ENCODE data around the gene CNGA1.

CNGA1 gene

DNA sequence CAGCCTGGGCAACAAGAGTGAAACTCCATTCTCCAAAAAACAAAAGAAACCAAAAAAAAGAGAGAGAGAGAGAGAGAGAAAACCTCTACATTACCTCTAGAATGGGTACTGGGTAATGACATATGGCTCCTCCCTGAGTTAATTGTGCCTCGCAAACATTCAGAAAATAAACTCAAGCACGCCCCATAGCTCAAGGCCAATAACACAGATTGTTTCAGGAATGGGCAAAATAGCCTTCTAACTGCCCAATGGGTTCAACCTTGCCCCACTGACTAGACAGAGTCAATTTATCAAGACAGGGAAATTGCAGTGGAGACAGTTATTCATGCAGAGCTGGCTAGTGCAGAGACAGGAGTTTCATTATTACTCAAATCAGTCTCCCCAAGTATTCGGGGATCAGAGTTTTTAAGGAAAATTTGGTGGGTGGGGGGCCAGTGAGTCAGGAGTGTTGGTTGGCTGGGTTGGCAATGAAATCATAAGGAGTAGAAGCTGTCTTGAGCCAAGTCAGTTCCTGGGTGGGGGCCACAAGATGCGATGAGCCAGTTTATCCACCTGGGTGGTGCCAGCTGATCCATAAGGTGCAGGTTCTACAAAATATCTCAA, 25.2 kb upstream of the CNGA1 start:
- Histone ChIP-seq H4K12ac (ENCODE audit: low read depth, low read length) (no peak overlapping the region), H3K79me1 (ENCODE audit: low read length) (no peaks in the 10 kb centered on the region), H4K91ac (ENCODE audit: low read depth, low read length) (no peak overlapping the region), H3K27ac (ENCODE audit: low read depth, low read length) (no peak overlapping the region), H3K27me3 (ENCODE audit: insufficient read depth, low read length) (no peaks in the 10 kb centered on the region), H3K4me2 (ENCODE audit: low read length) (no peak overlapping the region), H3K9me3 (ENCODE audit: insufficient read depth, low read depth, low read length) (no peaks in the 10 kb centered on the region), H3K18ac (ENCODE audit: low read length) (no peak overlapping the region), H4K8ac (ENCODE audit: low read depth, low read length) (no peak overlapping the region), H3K23ac (ENCODE audit: low read length) (no peak overlapping the region), H3K4ac (ENCODE audit: low read depth, low read length) (no peak overlapping the region), H2AK5ac (ENCODE audit: low read length) (no peak overlapping the region), H2BK5ac (ENCODE audit: low read depth, low read length, poor library complexity) (no peak overlapping the region), H2AFZ (ENCODE audit: insufficient read depth, low read length, poor library complexity) (no peak overlapping the region), H3K4me3 (ENCODE audit: low read depth, low read length) (no peak overlapping the region), H3K4me1 (ENCODE audit: control insufficient read depth in 1 of 2, insufficient read depth in 2 of 2, low read length in 2 of 2) (no peaks in the 10 kb centered on the region), H2BK120ac (ENCODE audit: insufficient read depth, low read length, poor library complexity) (no peak overlapping the region), H3K14ac (ENCODE audit: low read length) (no peak overlapping the region), H3K9ac (ENCODE audit: low read length) (no peak overlapping the region), H3K79me2 (ENCODE audit: control insufficient read depth, insufficient read depth, low read length, poor library complexity) (no peaks in the 10 kb centered on the region), H3K36me3 (ENCODE audit: control insufficient read depth in 1 of 2, insufficient read depth in 2 of 2, low read length in 2 of 2) (no peaks in the 10 kb centered on the region), H2BK12ac (ENCODE audit: low read length) (no peak overlapping the region)
- no CpG with 5 or more reads among the region's 4 CpGs for WGBS (ENCODE audit: extremely low coverage, insufficient coverage, insufficient read length)
- no peak for DNase-seq

GRCh38 chr4:48039561-48039960, 23.1 kb upstream of the CNGA1 start:
- H3K79me1 ChIP-seq (ENCODE audit: low read length): no peaks in the 10 kb centered on the region
- no peak overlapping the region for H4K12ac ChIP-seq (ENCODE audit: low read depth, low read length)
- no peaks in the 10 kb centered on the region for H3K4me1 ChIP-seq (ENCODE audit: control insufficient read depth in 1 of 2, insufficient read depth in 2 of 2, low read length in 2 of 2)
- no peaks in the 10 kb centered on the region for H3K9me3 ChIP-seq (ENCODE audit: insufficient read depth, low read depth, low read length)
- no peak overlapping the region for H3K4ac ChIP-seq (ENCODE audit: low read depth, low read length)
- H3K4me3 ChIP-seq (ENCODE audit: low read depth, low read length): no peak overlapping the region
- no peak for DNase-seq
- H2BK12ac ChIP-seq (ENCODE audit: low read length): no peak overlapping the region
- H3K36me3 ChIP-seq (ENCODE audit: control insufficient read depth in 1 of 2, insufficient read depth in 2 of 2, low read length in 2 of 2): no peaks in the 10 kb centered on the region
- no peak overlapping the region for H3K14ac ChIP-seq (ENCODE audit: low read length)
- H2BK5ac ChIP-seq (ENCODE audit: low read depth, low read length, poor library complexity): no peak overlapping the region
- no peak overlapping the region for H3K9ac ChIP-seq (ENCODE audit: low read length)
- H3K23ac ChIP-seq (ENCODE audit: low read length): no peak overlapping the region
- H3K79me2 ChIP-seq (ENCODE audit: control insufficient read depth, insufficient read depth, low read length, poor library complexity): no peaks in the 10 kb centered on the region
- no peaks in the 10 kb centered on the region for H3K27me3 ChIP-seq (ENCODE audit: insufficient read depth, low read length)
- H3K18ac ChIP-seq (ENCODE audit: low read length): no peak overlapping the region
- H4K8ac ChIP-seq (ENCODE audit: low read depth, low read length): no peak overlapping the region
- no peak overlapping the region for H3K4me2 ChIP-seq (ENCODE audit: low read length)
- no peak overlapping the region for H2AK5ac ChIP-seq (ENCODE audit: low read length)
- H3K27ac ChIP-seq (ENCODE audit: low read depth, low read length): no peak overlapping the region
- no peak overlapping the region for H2AFZ ChIP-seq (ENCODE audit: insufficient read depth, low read length, poor library complexity)
- H2BK120ac ChIP-seq (ENCODE audit: insufficient read depth, low read length, poor library complexity): no peak overlapping the region
- H4K91ac ChIP-seq (ENCODE audit: low read depth, low read length): no peak overlapping the region

- H4K91ac ChIP-seq (ENCODE audit: low read depth, low read length): no peak overlapping the region
- no peak overlapping the region for H3K23ac ChIP-seq (ENCODE audit: low read length)
- WGBS (ENCODE audit: extremely low coverage, insufficient coverage, insufficient read length): no CpG with 5 or more reads among the region's 2 CpGs
These were observed 22.2 kb upstream of the CNGA1 start for GRCh38 chr4:48038666-48039065.

DNA sequence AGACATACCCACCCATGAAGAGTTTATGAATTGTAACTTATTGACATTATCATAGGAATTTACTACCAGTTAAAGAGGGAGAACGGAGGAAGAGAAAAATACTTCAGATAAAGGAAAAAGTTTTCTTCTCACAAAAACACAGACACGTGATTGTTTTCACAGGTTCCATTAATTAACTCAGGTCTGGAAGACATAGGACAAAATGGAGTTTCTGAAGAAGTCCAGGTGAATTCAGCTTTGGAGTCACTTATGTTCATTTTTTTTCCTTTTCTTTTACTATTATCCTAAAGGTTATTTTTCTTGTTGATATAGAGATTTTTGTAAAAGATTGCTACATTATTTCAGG, 20.6 kb upstream of the CNGA1 start:
- no peak overlapping the region for H2BK12ac ChIP-seq (ENCODE audit: low read length)
- H3K27me3 ChIP-seq (ENCODE audit: insufficient read depth, low read length): no peaks in the 10 kb centered on the region
- H4K8ac ChIP-seq (ENCODE audit: low read depth, low read length): no peak overlapping the region
- no peaks in the 10 kb centered on the region for H3K79me1 ChIP-seq (ENCODE audit: low read length)
- no peaks in the 10 kb centered on the region for H3K79me2 ChIP-seq (ENCODE audit: control insufficient read depth, insufficient read depth, low read length, poor library complexity)
- no peak overlapping the region for H3K9ac ChIP-seq (ENCODE audit: low read length)
- WGBS (ENCODE audit: extremely low coverage, insufficient coverage, insufficient read length): no CpG with 5 or more reads among the region's 2 CpGs
- H3K4me2 ChIP-seq (ENCODE audit: low read length): no peak overlapping the region
- no peak overlapping the region for H2BK5ac ChIP-seq (ENCODE audit: low read depth, low read length, poor library complexity)
- no peak overlapping the region for H3K23ac ChIP-seq (ENCODE audit: low read length)
- no peak overlapping the region for H3K27ac ChIP-seq (ENCODE audit: low read depth, low read length)
- H4K12ac ChIP-seq (ENCODE audit: low read depth, low read length): no peak overlapping the region
- H2AFZ ChIP-seq (ENCODE audit: insufficient read depth, low read length, poor library complexity): no peak overlapping the region
- no peak overlapping the region for H2AK5ac ChIP-seq (ENCODE audit: low read length)
- no peaks in the 10 kb centered on the region for H3K4me1 ChIP-seq (ENCODE audit: control insufficient read depth in 1 of 2, insufficient read depth in 2 of 2, low read length in 2 of 2)
- no peak overlapping the region for H2BK120ac ChIP-seq (ENCODE audit: insufficient read depth, low read length, poor library complexity)
- H3K4ac ChIP-seq (ENCODE audit: low read depth, low read length): no peak overlapping the region
- no peak for DNase-seq
- H3K36me3 ChIP-seq (ENCODE audit: control insufficient read depth in 1 of 2, insufficient read depth in 2 of 2, low read length in 2 of 2): no peaks in the 10 kb centered on the region
- no peak overlapping the region for H4K91ac ChIP-seq (ENCODE audit: low read depth, low read length)
- H3K9me3 ChIP-seq (ENCODE audit: insufficient read depth, low read depth, low read length): no peaks in the 10 kb centered on the region
- no peak overlapping the region for H3K18ac ChIP-seq (ENCODE audit: low read length)
- no peak overlapping the region for H3K14ac ChIP-seq (ENCODE audit: low read length)
- H3K4me3 ChIP-seq (ENCODE audit: low read depth, low read length): no peak overlapping the region

More at GRCh38 chr4:48038666-48039065, 22.2 kb upstream of the CNGA1 start:
- H3K14ac ChIP-seq (ENCODE audit: low read length): no peak overlapping the region
- no peak overlapping the region for H2BK5ac ChIP-seq (ENCODE audit: low read depth, low read length, poor library complexity)
- H3K4me2 ChIP-seq (ENCODE audit: low read length): no peak overlapping the region
- H3K9me3 ChIP-seq (ENCODE audit: insufficient read depth, low read depth, low read length): no peaks in the 10 kb centered on the region
- no peak overlapping the region for H3K4ac ChIP-seq (ENCODE audit: low read depth, low read length)
- no peaks in the 10 kb centered on the region for H3K79me2 ChIP-seq (ENCODE audit: control insufficient read depth, insufficient read depth, low read length, poor library complexity)
- no peak overlapping the region for H3K18ac ChIP-seq (ENCODE audit: low read length)
- H2BK120ac ChIP-seq (ENCODE audit: insufficient read depth, low read length, poor library complexity): no peak overlapping the region
- H3K4me1 ChIP-seq (ENCODE audit: control insufficient read depth in 1 of 2, insufficient read depth in 2 of 2, low read length in 2 of 2): no peaks in the 10 kb centered on the region
- H3K79me1 ChIP-seq (ENCODE audit: low read length): no peaks in the 10 kb centered on the region
- H2AK5ac ChIP-seq (ENCODE audit: low read length): no peak overlapping the region
- no peak overlapping the region for H3K27ac ChIP-seq (ENCODE audit: low read depth, low read length)
- DNase-seq: no peak
- no peak overlapping the region for H3K4me3 ChIP-seq (ENCODE audit: low read depth, low read length)
- H2AFZ ChIP-seq (ENCODE audit: insufficient read depth, low read length, poor library complexity): no peak overlapping the region
- H3K36me3 ChIP-seq (ENCODE audit: control insufficient read depth in 1 of 2, insufficient read depth in 2 of 2, low read length in 2 of 2): no peaks in the 10 kb centered on the region
- no peaks in the 10 kb centered on the region for H3K27me3 ChIP-seq (ENCODE audit: insufficient read depth, low read length)
- no peak overlapping the region for H3K9ac ChIP-seq (ENCODE audit: low read length)
- no peak overlapping the region for H2BK12ac ChIP-seq (ENCODE audit: low read length)
- H4K8ac ChIP-seq (ENCODE audit: low read depth, low read length): no peak overlapping the region
- no peak overlapping the region for H4K12ac ChIP-seq (ENCODE audit: low read depth, low read length)

Measured in trophoblast cell (in vitro differentiated cells and primary cell).